Measurements from ENCODE around the gene IL27RA. TPM values are rescaled to one million over a fixed set of nuclear protein-coding genes. Genes with fewer than 3 reads are reported as not detected.
"Not testable (repeated sequence)": the region's sequence is repeated elsewhere in the genome, so short reads cannot be mapped to it uniquely, and the experiment has no call there.

IL27RA gene
- total RNA-seq, 1 donor from 2014 or later = 4.0 TPM

- not testable (repeated sequence) for H3K4me3 ChIP-seq
Measured at GRCh38 chr19:14042659-14043608, 11.4 kb downstream of the IL27RA start.

DNA sequence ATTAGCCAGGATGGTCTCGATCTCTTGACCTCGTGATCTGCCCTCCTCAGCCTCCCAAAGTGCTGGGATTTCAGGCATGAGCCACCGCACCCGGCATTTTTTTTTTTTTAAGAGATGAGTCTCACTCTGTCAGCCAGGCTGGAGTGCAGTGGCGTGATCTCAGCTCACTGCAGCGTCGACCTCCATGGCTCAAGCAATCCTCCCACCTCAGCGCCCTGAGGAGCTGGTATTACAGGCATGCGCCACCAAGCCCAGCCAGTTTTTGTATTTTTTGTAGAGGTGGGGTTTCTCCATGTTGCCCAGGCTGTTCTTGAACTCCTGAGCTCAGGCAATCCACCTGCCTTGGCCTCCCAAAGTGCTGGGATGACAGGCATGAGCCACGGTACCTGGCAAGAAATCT, 16.3 kb downstream of the IL27RA start:
- H3K9me3 ChIP-seq (replicated peaks); intact Hi-C loops (cut with micrococcal nuclease); H3K27me3 ChIP-seq (ENCODE audit: low read depth); H3K27ac ChIP-seq (replicated peaks); H3K36me3 ChIP-seq; DNase-seq; H3K4me1 ChIP-seq; H3K4me3 ChIP-seq: not testable (repeated sequence)

More at GRCh38 chr19:14042659-14043608, 11.4 kb downstream of the IL27RA start:
- H3K36me3 ChIP-seq; DNase-seq; H3K27me3 ChIP-seq (ENCODE audit: low read depth); H3K9me3 ChIP-seq (replicated peaks); intact Hi-C loops (cut with micrococcal nuclease): not testable (repeated sequence)
- Histone ChIP-seq H3K4me1 (peaks cover 12% of the 10 kb centered on the region), H3K27ac (replicated peaks) (peak overlapping the region; percentile 78)
- peak; percentile 75 for TF ChIP-seq CTCF (IDR thresholded peaks at IDR 0.05; ENCODE audit: borderline replicate concordance)

GRCh38 chr19:14048443-14049153, 17.0 kb downstream of the IL27RA start:
- no peaks in the 10 kb centered on the region for H3K4me1 ChIP-seq
- TF ChIP-seq CTCF (IDR thresholded peaks at IDR 0.05; ENCODE audit: borderline replicate concordance) = peak; percentile 85
- peak; percentile 44 for DNase-seq
- H3K9me3 ChIP-seq (replicated peaks) = peaks cover 10% of the 10 kb centered on the region
- no peak overlapping the region for H3K27ac ChIP-seq (replicated peaks)
- H3K27me3 ChIP-seq (ENCODE audit: low read depth) = no peaks in the 10 kb centered on the region
- no peak overlapping the region for H3K4me3 ChIP-seq
- intact Hi-C loops (cut with micrococcal nuclease) = no loop called here
- peaks cover 10% of the 10 kb centered on the region for H3K36me3 ChIP-seq

DNA sequence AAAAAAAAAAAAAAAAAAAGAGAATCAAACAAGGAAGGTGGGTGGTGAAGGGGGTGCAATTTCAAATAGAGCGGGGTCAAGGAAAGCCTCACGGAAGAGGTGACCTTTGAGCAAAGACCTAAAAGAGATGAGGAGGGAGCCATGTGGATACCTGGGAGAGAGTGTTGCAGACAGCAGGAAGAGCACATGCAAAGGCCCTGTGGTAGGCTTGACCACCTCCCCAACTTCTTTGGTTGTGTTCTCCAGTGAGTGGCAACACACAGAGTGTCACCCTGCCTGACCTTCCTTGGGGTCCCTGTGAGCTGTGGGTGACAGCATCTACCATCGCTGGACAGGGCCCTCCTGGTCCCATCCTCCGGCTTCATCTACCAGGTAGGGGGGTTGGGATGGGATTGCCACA, 18.9 kb downstream of the IL27RA start:
- Histone ChIP-seq H3K4me1 (no peaks in the 10 kb centered on the region), H3K27me3 (ENCODE audit: low read depth) (no peaks in the 10 kb centered on the region), H3K27ac (replicated peaks) (no peak overlapping the region), H3K4me3 (no peak overlapping the region), H3K36me3 (peaks cover 10% of the 10 kb centered on the region), H3K9me3 (replicated peaks) (peaks cover 10% of the 10 kb centered on the region)
- intact Hi-C loops (cut with micrococcal nuclease) = no loop called here
- no peak for TF ChIP-seq CTCF (IDR thresholded peaks at IDR 0.05; ENCODE audit: borderline replicate concordance)
- DNase-seq = no peak

GRCh38 chr19:14050961-14051360, 19.4 kb downstream of the IL27RA start:
- H3K4me3 ChIP-seq; H3K27ac ChIP-seq (replicated peaks); H3K27me3 ChIP-seq (ENCODE audit: low read depth); H3K9me3 ChIP-seq (replicated peaks); H3K4me1 ChIP-seq; DNase-seq; H3K36me3 ChIP-seq; intact Hi-C loops (cut with micrococcal nuclease): not testable (repeated sequence)

DNA sequence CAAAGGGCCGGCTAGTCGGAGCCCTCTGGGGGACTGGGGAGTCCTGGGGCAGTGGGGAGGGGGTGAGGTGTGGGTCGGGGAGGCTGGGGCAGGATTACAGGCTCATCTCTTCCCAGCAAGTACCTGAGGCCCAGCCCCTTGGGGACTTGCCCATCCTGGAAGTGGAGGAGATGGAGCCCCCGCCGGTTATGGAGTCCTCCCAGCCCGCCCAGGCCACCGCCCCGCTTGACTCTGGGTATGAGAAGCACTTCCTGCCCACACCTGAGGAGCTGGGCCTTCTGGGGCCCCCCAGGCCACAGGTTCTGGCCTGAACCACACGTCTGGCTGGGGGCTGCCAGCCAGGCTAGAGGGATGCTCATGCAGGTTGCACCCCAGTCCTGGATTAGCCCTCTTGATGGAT, 20.4 kb downstream of the IL27RA start:
- peaks cover 10% of the 10 kb centered on the region for H3K36me3 ChIP-seq
- no peak overlapping the region for H3K27ac ChIP-seq (replicated peaks)
- H3K9me3 ChIP-seq (replicated peaks) = peaks cover 10% of the 10 kb centered on the region
- H3K4me1 ChIP-seq = no peaks in the 10 kb centered on the region
- no peak for TF ChIP-seq CTCF (IDR thresholded peaks at IDR 0.05; ENCODE audit: borderline replicate concordance)
- no peak for DNase-seq
- peaks cover 6% of the 10 kb centered on the region for H3K27me3 ChIP-seq (ENCODE audit: low read depth)
- intact Hi-C loops (cut with micrococcal nuclease) = no loop called here
- H3K4me3 ChIP-seq = no peak overlapping the region
